Epithelial cell of prostate (primary cell): ENCODE results near the gene RPS6KB2.

Experiments
- DNase-seq: peaks from one replicate; pipeline ENCODE4 v3.0.0-alpha.2; 2011; ENCODE audit warnings: low read depth, low spot score
- H3K27ac ChIP-seq: fragments of 450-650 bp; 2 replicates; pipeline ENCODE4 v1.5.1; 2017; ENCODE audit warnings: mild to moderate bottlenecking

Gene RPS6KB2

DNA sequence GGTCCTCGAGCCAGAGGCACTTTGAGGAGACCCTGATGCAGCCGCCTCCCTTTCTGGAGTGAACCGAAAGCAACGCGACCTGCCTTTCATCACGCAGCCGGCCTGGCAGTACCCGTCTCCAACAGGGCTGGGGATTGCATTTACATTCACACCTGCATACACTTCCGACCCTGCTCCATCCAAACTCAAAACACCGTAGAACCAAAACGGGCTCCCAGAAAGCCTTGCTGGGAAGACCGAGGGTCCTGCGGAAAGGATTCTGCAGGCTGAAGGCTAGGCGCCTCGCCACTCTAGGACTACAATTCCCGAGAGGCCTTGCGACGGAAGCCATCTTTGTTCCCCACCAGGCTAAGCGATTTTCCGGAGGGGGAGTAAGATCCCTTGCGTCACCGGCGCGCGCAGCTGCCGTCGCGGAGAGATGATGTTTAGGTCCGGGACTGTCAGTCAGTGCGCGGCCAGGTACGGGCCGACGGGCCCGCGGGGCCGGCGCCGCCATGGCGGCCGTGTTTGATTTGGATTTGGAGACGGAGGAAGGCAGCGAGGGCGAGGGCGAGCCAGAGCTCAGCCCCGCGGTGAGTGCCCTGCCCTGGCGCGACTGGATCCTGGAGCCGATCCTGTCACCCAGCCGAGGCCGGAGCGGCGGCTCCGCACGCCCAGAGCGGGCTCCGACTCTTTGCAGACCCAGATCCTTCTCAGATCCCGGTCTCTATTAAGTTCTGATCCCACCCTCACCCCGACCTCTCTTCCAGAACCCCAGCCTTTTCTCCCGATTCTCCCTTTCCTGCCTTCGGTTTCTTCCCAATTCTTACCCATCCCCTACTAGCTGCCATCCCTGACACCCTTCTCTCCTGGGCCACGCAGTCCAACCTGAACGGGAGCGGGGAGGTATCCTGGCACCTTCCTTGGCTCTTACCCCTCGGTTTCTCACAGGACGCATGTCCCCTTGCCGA lies at the start of gene RPS6KB2:
Gene RPS6KB2 (plus strand): TSS at position 443 of the 950 bp plus-strand sequence. CDS start 52 bp downstream, at position 495.
- peak; percentile 88 for DNase-seq
- H3K27ac ChIP-seq: peak within 1 kb of the TSS; percentile 58

DNA sequence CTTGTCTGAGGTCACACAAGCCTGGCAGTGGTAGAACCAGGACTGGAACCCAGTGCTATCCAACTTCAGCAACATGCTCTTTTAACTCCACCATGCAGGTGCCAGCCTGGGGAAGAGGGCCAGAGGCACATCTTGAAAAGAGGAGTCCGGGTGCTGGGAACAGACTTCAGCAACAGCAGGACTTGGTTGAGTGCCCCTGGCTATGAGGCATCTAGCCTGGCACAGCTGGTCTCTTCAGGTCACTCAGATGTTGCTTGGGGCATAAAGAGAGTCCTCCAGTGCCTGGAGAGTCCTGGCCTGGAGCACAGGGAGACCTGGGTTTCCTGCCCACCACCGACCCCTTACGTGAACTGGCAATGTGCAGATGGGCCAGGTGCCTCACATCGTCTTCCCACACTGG lies 49.8 kb upstream of the RPS6KB2 start:
- no peak for DNase-seq
- no peak overlapping the region for H3K27ac ChIP-seq

DNA sequence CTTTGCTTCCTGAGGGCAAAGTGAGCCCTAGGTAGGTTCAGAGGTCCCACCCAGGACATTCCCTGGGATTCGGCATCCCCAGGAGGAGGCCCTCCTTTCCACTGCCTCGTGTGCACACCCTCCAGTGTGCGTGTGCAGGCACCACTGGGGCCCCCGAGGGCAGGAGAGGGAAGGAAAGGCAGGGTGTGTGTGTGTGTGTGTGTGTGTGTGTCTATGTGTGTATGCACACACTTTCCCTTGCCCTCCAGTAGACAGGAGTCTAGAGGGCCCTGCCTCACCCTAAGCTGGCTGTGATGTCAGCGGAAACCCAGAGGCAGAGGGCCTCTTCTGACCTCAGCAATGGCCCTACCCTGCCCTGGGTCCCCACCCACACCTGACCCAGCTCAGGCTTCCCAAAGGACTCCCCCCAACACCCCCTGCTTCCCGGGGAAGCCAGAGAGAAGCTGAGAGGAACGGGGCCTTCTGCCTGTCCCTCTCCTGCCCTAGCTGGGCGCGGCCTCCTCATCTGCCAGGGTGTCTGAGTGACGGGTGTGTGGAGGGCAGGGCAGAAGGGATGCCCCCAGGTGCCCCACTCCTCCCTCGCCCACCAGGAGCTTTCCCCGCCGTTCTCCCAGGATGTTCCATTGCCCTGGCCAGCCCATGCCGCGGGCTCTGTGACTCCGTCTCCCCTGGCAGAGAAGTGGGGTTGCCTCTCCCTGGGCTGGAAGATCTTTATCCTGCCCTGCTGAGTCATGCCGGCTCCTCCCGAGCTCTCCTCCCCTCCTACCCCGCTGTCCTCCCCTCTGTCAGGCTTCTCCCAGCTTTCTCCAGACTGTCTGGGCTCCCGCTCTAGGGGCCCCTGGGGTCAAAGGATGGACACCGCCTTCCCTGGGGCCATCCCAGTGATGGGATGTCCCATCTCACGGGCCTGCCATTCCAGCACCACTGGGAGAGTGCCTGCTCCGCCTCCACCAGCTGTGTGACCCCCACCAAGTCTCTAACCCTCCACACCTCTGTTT lies 48.9 kb upstream of the RPS6KB2 start:
- peak overlapping the region; percentile 56 for H3K27ac ChIP-seq
- no peak for DNase-seq

DNA sequence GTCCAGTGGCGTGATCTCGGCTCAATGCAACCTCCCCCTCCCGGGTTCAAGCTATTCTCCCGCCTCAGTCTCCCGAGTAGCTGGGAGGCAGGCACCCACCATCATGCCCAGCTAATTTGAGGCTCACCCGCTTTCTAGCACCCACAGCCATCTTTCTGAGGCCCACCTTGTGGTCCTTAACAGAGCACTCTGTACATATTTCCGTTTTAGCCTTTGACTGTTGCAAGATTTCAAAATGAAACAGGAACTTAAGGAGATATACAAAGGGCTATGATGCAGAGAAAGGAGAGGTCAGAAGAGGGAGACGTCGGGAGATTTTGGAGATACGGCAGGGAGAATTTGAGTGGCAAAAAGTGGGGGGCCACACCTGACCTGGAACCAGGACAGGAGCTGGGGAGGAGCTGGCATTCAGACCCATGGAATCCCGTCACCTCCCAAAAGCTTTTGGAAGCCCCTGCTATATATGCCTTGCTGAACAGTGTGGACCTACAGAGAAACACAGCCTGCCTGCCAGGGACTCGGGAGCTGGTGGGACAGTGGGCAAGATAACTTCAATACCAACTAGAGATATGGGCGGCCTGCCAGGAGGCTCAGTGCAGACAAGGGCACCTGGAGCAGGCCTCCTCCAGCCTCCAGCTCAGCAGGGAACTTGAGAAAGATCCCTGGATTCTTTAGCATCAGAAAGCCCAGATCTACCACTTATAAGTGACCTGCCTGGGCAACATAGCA lies 46.9 kb upstream of the RPS6KB2 start:
- no peak for DNase-seq
- peak overlapping the region; percentile 56 for H3K27ac ChIP-seq

DNA sequence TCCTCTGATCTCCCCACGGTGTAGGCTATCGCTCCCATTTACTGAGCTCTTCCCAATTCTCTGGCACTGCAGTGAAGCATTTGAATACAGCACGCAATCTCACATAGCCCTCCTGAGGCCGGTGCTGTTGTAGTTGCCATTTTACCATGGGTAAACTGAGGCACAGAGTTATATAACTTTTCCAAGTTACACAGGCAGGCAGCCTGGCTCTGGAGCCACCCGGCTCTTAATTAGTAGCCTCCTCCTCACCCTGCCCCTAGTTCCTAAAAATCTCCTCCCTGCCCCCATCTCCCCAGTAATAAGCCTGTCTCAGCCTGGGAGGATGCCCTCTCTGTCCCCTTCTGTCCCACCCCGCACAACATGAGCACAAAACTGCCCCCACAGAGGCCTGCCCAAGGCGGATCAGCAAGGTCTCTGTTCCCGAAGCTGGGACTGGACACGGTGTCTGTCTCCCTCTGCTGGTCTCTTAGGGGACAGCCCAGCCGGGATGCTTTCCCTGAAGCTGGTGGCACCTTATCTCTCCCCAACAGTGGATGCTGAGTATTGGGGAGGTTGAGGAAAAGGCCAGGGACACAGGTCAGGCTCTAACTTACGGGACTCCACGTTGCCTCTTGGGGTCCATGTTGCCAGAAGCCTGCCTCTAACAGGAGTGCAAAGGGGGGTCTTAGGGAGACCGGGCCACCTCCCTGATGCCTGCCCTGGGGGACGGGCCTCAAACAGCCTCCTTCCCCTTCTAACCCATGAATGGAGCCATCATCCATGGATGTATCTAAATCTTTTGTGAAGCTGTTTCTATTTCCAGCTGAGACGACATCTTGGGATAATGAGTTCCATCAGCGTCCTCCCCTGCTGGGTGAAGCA lies 45.8 kb upstream of the RPS6KB2 start:
- no peak overlapping the region for H3K27ac ChIP-seq
- no peak for DNase-seq

DNA sequence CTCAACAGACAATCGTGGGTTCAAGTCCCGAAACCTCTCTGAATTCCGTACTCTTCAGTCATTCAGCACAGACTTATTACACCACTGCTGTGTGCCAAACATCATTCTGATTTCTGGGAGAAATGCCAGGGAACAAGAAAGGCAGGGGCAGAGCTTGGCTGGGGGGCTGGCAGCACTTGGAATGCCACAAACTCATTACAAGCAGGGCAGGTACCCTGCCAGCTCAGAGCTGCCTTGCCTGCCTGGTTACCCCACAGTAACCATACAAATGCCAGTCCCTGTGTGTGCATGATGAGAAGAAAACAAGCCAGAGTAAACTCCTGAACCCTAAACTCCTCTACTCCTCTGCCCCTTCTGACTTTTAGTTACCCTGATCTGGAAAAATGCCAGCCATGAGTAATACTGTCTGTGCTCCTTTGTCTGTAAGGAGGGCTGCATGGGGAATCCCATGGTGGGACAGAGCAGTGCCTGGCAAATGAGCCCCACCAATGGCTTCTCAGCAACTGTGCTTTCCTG lies 43.4 kb upstream of the RPS6KB2 start:
- DNase-seq: no peak
- no peak overlapping the region for H3K27ac ChIP-seq

DNA sequence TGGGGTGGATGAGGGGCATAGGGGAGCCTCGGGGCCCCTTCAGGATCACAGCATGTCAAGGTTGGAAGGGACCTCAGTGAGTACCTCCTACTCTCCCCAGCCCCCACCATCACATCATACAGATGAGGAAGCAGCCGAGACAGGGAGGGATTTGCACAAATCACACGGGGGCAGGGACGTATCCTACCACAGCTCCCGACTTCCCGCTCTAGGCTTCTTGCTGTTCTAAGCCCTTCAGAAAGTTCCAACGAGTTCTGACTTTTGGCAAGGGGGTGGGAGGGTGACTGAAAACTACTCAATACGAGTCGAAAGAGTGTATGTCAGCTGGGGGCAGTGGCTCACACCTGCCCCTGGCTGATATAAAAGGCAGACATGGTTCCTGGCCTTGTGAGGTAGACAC lies 41.2 kb upstream of the RPS6KB2 start:
- H3K27ac ChIP-seq: no peak overlapping the region
- no peak for DNase-seq

DNA sequence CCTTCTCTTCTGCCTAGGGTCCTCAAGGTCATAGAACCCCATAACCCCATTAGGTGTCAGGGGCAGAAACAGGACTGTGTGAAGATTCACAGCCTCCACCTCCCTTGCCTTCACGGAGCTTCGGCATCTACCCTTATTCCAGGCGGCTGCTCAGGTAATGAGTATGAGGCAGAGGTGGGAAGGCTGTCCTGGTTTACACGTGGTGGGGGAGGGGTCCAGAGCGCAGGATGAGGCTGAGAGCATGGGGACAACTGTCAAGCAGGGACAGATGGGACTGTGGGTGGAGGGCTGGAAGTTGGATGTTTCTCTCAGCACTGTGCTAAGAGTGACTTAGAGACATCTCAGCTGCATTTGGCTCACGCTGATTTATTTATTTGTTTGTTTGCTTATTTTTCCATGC lies 40.8 kb upstream of the RPS6KB2 start:
- H3K27ac ChIP-seq: no peak overlapping the region
- no peak for DNase-seq

DNA sequence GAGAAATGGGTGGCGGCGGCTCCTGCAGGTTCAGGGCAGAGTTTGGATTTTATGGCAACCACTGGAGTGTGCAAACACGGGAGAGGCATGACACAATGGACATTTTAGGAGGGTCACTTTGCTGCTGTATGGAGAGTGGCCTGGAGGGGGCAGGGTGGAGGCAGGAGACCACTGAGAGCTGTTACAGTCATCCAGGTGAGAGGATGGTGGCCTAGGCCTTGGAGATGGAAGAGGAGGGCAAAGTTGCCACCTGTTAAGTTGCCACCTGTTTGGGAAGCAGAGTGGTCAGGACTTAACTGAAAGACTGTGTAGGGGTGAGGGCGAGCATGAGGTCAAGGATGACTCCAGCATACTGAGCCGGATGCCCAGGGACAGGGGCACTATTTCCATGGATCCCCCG lies 38.8 kb upstream of the RPS6KB2 start:
- no peak overlapping the region for H3K27ac ChIP-seq
- no peak for DNase-seq

DNA sequence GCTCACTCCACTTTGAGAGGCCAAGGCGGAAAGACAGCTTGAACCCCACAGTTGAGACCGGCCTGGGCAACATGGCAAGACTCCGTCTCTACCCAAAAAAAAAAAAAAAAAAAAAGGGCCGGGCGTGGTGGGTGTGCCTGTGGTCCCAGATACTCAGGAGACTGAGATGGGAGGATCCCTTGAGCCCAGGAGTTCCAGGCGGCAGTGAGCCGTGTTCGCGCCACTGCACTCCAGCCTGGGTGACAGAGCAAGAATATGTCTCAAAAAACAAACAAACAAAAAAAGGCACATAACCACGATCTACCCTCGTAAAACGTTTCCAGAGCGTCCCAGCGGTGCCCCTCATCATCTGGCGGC lies 37.4 kb upstream of the RPS6KB2 start:
- H3K27ac ChIP-seq: peak overlapping the region; percentile 35
- no peak for DNase-seq

DNA sequence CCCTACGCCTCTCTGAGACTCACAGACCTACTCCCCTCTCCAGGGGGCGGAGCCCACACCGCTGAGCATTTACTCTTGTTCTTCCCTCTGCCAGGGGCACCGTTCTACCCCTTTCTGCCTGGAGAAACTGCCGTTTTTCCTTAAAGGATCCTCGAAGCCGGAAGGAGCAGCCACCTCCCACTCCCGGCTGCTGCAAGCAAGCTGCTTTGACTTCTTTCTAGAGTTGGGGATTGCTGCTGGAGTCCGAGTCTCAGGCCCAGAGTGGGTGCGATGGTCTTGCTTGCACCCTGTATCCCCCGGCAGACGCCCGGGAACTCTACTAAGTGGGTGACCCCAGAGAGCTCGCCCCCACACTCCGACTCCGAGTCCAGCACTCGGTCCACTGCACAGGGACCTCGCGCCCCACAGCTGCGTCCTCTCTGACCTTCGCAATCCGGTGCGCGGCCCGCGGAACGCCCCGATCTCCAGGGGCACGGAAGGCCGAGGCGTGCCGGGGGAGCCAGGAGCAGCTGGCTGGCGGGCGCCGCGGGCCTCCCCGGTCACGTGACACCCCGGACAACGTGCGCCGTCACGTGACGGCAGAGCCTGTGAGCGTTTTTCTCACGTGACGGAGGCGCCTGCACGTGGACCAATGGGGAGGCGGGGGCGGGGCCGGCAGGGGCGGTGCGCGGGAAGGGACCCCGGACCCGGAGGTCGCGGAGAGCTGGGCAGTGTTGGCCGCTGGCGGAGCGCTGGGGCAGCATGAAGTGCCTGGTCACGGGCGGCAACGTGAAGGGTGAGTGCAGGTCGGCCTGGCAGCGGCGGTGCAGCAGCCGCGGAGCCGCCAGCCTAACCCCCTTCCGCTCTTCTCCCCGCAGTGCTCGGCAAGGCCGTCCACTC lies 36.8 kb upstream of the RPS6KB2 start, which contains the start of gene RAD9A:
Gene RAD9A (plus strand): TSS at position 683 of the 879 bp plus-strand sequence. CDS start 59 bp downstream, at position 742.
- DNase-seq: no peak
- peak within 1 kb of the TSS; percentile 35 for H3K27ac ChIP-seq

DNA sequence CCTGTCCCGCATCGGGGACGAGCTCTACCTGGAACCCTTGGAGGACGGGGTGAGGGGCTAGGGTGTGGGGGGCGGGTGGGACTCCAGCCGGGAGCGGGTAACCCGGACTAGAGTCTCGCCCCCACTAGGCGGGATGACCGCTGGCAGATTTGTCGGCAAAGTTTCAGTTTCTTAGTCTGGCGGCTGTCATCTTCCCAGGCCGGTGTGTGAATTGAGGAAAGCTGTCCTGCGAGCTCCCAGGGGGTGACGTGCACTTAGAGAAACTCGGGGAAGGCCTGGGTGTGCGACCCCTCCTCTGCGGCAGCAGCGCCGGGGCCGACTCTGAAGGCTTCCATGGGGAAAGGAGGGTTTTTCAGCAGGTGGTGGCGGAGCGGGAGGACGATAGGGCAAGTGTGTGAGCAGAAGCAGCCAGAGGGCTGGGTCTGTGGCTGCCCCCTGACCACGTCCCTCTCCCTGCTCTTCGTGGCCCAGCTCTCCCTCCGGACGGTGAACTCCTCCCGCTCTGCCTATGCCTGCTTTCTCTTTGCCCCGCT lies 36.0 kb upstream of the RPS6KB2 start:
- DNase-seq: no peak
- no peak overlapping the region for H3K27ac ChIP-seq

DNA sequence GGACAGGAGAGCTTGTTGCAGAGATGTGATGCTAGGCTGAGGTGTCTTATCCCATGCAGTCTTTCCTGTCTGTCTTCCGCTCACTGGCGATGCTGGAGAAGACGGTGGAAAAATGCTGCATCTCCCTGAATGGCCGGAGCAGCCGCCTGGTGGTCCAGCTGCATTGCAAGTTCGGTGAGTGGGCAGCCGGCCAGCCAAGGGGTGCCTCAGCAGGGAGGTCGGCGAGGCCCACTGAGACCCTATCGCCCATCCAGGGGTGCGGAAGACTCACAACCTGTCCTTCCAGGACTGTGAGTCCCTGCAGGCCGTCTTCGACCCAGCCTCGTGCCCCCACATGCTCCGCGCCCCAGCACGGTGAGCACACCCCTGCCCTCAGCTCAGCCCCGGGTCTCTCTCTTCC lies 34.9 kb upstream of the RPS6KB2 start:
- DNase-seq: no peak
- no peak overlapping the region for H3K27ac ChIP-seq

DNA sequence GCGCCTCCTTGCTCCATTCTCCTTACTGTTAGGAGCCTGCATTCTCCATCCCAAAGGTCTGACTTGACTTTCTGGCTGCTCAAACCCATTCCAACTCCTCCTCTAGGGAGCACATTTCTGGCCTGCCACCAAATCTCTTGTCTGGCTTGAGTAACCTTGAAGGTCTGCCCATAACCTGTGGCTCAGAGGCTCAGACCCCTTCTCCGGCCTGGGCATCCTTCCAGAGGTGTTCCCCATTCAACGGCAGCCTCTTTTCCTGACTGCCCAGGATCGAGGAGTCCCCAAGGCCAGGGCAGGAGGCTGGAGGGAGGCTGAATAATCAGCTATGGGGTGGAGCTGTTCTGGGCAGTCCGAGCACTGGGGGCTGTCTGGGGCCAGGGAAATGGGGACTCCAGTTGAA lies 34.3 kb upstream of the RPS6KB2 start:
- no peak for DNase-seq

DNA sequence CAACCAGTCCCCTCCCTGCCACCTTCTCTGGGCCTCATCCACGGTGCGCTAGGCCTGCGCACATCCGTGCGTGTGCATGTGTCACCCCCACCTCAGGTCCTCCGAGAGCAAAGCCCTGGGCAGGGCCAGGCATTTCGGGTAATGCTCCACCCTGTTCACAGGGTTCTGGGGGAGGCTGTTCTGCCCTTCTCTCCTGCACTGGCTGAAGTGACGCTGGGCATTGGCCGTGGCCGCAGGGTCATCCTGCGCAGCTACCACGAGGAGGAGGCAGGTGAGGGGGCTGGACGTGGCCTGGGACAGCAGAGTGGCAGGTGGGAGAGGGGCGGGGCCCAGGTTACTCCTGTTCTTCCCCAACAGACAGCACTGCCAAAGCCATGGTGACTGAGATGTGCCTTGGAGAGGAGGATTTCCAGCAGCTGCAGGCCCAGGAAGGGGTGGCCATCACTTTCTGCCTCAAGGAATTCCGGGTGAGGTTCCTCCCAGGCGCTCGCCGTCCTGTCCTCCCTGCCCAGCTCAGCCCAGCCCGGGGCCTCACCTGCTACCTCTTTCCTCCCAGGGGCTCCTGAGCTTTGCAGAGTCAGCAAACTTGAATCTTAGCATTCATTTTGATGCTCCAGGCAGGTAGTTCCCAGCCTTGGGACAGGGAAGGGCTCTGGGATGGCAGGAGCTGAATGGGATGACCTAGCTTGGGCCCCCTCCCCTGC lies 32.6 kb upstream of the RPS6KB2 start:
- DNase-seq: no peak
- H3K27ac ChIP-seq: no peak overlapping the region

More for the DNA sequence above, 34.3 kb upstream of the RPS6KB2 start:
- no peak overlapping the region for H3K27ac ChIP-seq

DNA sequence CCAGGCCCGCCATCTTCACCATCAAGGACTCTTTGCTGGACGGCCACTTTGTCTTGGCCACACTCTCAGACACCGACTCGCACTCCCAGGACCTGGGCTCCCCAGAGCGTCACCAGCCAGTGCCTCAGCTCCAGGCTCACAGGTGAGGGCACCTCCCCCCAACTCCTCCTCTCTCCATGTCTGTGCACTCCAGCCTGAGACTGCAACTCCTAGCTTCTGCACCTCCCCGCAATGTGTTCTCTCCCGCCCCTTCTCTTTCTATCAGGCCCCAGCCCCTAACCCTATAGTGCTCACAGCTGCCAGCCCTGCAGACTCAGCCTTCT lies 32.1 kb upstream of the RPS6KB2 start:
- DNase-seq: no peak
- no peak overlapping the region for H3K27ac ChIP-seq
